ENCODE measurements around the gene STYK1. TPM values are rescaled to one million over a fixed set of nuclear protein-coding genes. Genes with fewer than 3 reads are reported as not detected.

The STYK1 gene
- total and polyA plus RNA-seq, 9 of the 15 experiments (the other 6 are each of a cell fraction or from before 2014, with no cell fraction given): 0.31 to 1.8 (median 0.64) TPM

DNA sequence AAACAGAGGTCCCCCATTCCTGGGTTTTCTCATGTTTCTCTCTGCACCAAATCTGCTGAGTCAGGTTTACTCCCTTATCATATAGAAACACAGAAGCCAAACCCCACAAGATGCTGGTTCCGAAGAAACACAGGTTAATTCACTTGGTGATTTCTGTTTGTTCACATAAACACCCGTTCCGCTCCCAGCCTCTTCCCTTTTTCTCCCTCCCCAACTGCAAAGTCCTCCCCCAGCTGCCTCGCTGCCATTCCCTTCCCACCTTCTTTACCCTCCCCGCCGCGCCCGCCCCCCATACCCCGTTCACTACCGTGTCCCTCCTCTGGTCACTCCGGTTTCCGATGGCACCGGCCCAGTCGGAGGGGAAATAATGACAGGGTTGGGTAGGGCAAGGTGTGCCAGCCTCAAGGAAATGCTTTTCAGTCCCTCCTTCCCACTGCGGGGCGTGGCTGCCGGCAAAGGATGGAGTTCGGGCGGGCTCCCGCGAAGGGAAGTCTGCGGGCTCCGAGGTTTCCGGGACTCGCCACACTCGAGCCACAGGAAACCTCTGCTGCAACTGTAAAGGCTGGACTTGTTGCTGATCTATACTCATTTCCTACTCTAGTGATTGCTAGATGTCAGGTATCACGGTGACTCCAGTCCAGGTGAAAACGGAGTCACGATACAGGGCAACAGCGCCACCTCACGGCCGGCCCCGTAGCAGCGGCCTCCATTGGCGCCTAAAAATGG is at the start of gene STYK1 (continued):
- TF ChIP-seq ZNF197 (CRISPR knock-in tag; IDR thresholded peaks at IDR 0.05; ENCODE audit: low read depth) (no peak), EP300 (IDR thresholded peaks at IDR 0.05; ENCODE audit: low read length) (peak; percentile 14; the same call in 1 of the 2 replicates), STAG1 (CRISPR knock-in tag; IDR thresholded peaks at IDR 0.05; ENCODE audit: borderline replicate concordance) (peak; percentile 61; the same call in 1 of the 2 replicates), FOXK2 (conservative IDR thresholded peaks at IDR 0.05 in 1 of 2, IDR thresholded peaks at IDR 0.05 in 1 of 2; ENCODE audit: low read depth in 2 of 2) (peak in 1 of 2 experiments; percentile 40; a peak in 1 of 4 replicates), E2F3 (CRISPR knock-in tag; IDR thresholded peaks at IDR 0.05) (0 out of 2 replicates have a peak, but pooled peaks have one; percentile 54), JUND (IDR thresholded peaks at IDR 0.05; ENCODE audit: borderline replicate concordance, low read depth, low read length) (peak; percentile 16; the same call in 1 of the 2 replicates), JUND (tag; IDR thresholded peaks at IDR 0.05; ENCODE audit: borderline replicate concordance, low read depth, low read length) (no peak), ZNF316 (IDR thresholded peaks at IDR 0.05) (peak; percentile 100), ATF1 (CRISPR knock-in tag; IDR thresholded peaks at IDR 0.05) (no peak), ATF1 (tag; IDR thresholded peaks at IDR 0.05) (0 out of 2 replicates have a peak, but pooled peaks have one; percentile 17), NFE2 (IDR thresholded peaks at IDR 0.05; ENCODE audit: low read depth) (peak; percentile 82), MAFF (IDR thresholded peaks at IDR 0.05; ENCODE audit: low read length) (peak; percentile 100), SIN3B (IDR thresholded peaks at IDR 0.05; ENCODE audit: low read depth) (0 out of 2 replicates have a peak, but pooled peaks have one; percentile 10), ZEB2 (IDR thresholded peaks at IDR 0.05) (peak; percentile 75; the same call in 1 of the 2 replicates), ARNT (IDR thresholded peaks at IDR 0.05) (no peak), ARID1B (IDR thresholded peaks at IDR 0.05) (peak; percentile 67), KDM1A (IDR thresholded peaks at IDR 0.05) (0 out of 4 replicates have a peak, but pooled peaks of 1 of the 2 experiments have one; percentile 6), CBFA2T2 (conservative IDR thresholded peaks at IDR 0.05) (peak; percentile 32; the same call in 1 of the 2 replicates), TAL1 (IDR thresholded peaks at IDR 0.05) (peak; percentile 28; the same call in 1 of the 2 replicates), MAFG (tag; conservative IDR thresholded peaks at IDR 0.05) (peak; percentile 98), ZC3H11A (IDR thresholded peaks at IDR 0.05; ENCODE audit: low read depth, low read length) (no peak), EP400 (IDR thresholded peaks at IDR 0.05) (no peak; the same call in none of the 2 replicates), MTF1 (CRISPR knock-in tag; IDR thresholded peaks at IDR 0.05; ENCODE audit: borderline replicate concordance) (no peak)
- TF ChIP-seq, protein P1, sequence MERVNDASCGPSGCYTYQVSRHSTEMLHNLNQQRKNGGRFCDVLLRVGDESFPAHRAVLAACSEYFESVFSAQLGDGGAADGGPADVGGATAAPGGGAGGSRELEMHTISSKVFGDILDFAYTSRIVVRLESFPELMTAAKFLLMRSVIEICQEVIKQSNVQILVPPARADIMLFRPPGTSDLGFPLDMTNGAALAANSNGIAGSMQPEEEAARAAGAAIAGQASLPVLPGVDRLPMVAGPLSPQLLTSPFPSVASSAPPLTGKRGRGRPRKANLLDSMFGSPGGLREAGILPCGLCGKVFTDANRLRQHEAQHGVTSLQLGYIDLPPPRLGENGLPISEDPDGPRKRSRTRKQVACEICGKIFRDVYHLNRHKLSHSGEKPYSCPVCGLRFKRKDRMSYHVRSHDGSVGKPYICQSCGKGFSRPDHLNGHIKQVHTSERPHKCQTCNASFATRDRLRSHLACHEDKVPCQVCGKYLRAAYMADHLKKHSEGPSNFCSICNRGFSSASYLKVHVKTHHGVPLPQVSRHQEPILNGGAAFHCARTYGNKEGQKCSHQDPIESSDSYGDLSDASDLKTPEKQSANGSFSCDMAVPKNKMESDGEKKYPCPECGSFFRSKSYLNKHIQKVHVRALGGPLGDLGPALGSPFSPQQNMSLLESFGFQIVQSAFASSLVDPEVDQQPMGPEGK (CRISPR knock-in tag; IDR thresholded peaks at IDR 0.05; ENCODE audit: borderline replicate concordance): no peak
- TF ChIP-seq, protein P2, sequence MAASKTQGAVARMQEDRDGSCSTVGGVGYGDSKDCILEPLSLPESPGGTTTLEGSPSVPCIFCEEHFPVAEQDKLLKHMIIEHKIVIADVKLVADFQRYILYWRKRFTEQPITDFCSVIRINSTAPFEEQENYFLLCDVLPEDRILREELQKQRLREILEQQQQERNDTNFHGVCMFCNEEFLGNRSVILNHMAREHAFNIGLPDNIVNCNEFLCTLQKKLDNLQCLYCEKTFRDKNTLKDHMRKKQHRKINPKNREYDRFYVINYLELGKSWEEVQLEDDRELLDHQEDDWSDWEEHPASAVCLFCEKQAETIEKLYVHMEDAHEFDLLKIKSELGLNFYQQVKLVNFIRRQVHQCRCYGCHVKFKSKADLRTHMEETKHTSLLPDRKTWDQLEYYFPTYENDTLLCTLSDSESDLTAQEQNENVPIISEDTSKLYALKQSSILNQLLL (CRISPR knock-in tag; IDR thresholded peaks at IDR 0.05; ENCODE audit: borderline replicate concordance): no peak
- TF ChIP-seq, protein P3, sequence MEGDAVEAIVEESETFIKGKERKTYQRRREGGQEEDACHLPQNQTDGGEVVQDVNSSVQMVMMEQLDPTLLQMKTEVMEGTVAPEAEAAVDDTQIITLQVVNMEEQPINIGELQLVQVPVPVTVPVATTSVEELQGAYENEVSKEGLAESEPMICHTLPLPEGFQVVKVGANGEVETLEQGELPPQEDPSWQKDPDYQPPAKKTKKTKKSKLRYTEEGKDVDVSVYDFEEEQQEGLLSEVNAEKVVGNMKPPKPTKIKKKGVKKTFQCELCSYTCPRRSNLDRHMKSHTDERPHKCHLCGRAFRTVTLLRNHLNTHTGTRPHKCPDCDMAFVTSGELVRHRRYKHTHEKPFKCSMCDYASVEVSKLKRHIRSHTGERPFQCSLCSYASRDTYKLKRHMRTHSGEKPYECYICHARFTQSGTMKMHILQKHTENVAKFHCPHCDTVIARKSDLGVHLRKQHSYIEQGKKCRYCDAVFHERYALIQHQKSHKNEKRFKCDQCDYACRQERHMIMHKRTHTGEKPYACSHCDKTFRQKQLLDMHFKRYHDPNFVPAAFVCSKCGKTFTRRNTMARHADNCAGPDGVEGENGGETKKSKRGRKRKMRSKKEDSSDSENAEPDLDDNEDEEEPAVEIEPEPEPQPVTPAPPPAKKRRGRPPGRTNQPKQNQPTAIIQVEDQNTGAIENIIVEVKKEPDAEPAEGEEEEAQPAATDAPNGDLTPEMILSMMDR (IDR thresholded peaks at IDR 0.05 in 2 of 3, conservative IDR thresholded peaks at IDR 0.05 in 1 of 3; ENCODE audit: insufficient read depth in 2 of 3, low read depth in 1 of 3, low read length in 3 of 3): peak; percentile 76 to 89 (median 77)

All from K562 (cell line).